ENCODE data around the gene SEPTIN6.

The SEPTIN6 gene

GRCh38 chrX:119693040-119693995, at the start of gene SEPTIN6:
SEPTIN6 (minus strand) TSS chrX:119693168; CDS start chrX:119693105, 63 bp downstream.
- DNase-seq (ENCODE audit: low read depth) = no peak

- DNase-seq (ENCODE audit: low read depth) = no peak
Measured at GRCh38 chrX:119738742-119739141, 45.8 kb upstream of the SEPTIN6 start.

- DNase-seq (ENCODE audit: low read depth) = no peak
Measured at GRCh38 chrX:119736206-119736764, 43.3 kb upstream of the SEPTIN6 start.

- DNase-seq (ENCODE audit: low read depth) = no peak
Measured at GRCh38 chrX:119735467-119735866, 42.5 kb upstream of the SEPTIN6 start.

- no peak for DNase-seq (ENCODE audit: low read depth)
Measured at GRCh38 chrX:119734897-119735339, 42.0 kb upstream of the SEPTIN6 start.

- DNase-seq (ENCODE audit: low read depth) = peak; percentile 56
Measured at GRCh38 chrX:119729408-119730201, 36.6 kb upstream of the SEPTIN6 start.

- DNase-seq (ENCODE audit: low read depth) = no peak
Measured at GRCh38 chrX:119728487-119728886, 35.5 kb upstream of the SEPTIN6 start.

GRCh38 chrX:119726900-119727555, 34.1 kb upstream of the SEPTIN6 start:
- no peak for DNase-seq (ENCODE audit: low read depth)

GRCh38 chrX:119721926-119722325, 29.0 kb upstream of the SEPTIN6 start:
- DNase-seq (ENCODE audit: low read depth) = no peak

- no peak for DNase-seq (ENCODE audit: low read depth)
Measured at GRCh38 chrX:119721487-119721886, 28.5 kb upstream of the SEPTIN6 start.

GRCh38 chrX:119709630-119710029, 16.7 kb upstream of the SEPTIN6 start:
- DNase-seq (ENCODE audit: low read depth) = no peak

GRCh38 chrX:119708936-119709335, 16.0 kb upstream of the SEPTIN6 start:
- DNase-seq (ENCODE audit: low read depth) = no peak

- no peak for DNase-seq (ENCODE audit: low read depth)
Measured at GRCh38 chrX:119706616-119707015, 13.6 kb upstream of the SEPTIN6 start.

GRCh38 chrX:119698845-119699244, 5.9 kb upstream of the SEPTIN6 start:
- peak; percentile 72 for DNase-seq (ENCODE audit: low read depth)

- no peak for DNase-seq (ENCODE audit: low read depth)
Measured at GRCh38 chrX:119696251-119696890, 3.4 kb upstream of the SEPTIN6 start.

- DNase-seq (ENCODE audit: low read depth) = no peak
Measured at GRCh38 chrX:119695535-119696050, 2.6 kb upstream of the SEPTIN6 start.

GRCh38 chrX:119694601-119695534, 1.9 kb upstream of the SEPTIN6 start:
- DNase-seq (ENCODE audit: low read depth) = no peak

GRCh38 chrX:119693996-119694451, 1.1 kb upstream of the SEPTIN6 start:
- DNase-seq (ENCODE audit: low read depth) = no peak

GRCh38 chrX:119692191-119693039, 553 bp downstream of the SEPTIN6 start:
- no peak for DNase-seq (ENCODE audit: low read depth)

Measured in fibroblast of the conjunctiva (primary cell).